SIG-M5 (cell line): Measurements from ENCODE around the gene PLXDC1.

ENCODE experiments used
- DNase-seq: peaks from one replicate; lab custom pipeline; 2025; lab: John Stamatoyannopoulos, UW

The PLXDC1 gene

DNA sequence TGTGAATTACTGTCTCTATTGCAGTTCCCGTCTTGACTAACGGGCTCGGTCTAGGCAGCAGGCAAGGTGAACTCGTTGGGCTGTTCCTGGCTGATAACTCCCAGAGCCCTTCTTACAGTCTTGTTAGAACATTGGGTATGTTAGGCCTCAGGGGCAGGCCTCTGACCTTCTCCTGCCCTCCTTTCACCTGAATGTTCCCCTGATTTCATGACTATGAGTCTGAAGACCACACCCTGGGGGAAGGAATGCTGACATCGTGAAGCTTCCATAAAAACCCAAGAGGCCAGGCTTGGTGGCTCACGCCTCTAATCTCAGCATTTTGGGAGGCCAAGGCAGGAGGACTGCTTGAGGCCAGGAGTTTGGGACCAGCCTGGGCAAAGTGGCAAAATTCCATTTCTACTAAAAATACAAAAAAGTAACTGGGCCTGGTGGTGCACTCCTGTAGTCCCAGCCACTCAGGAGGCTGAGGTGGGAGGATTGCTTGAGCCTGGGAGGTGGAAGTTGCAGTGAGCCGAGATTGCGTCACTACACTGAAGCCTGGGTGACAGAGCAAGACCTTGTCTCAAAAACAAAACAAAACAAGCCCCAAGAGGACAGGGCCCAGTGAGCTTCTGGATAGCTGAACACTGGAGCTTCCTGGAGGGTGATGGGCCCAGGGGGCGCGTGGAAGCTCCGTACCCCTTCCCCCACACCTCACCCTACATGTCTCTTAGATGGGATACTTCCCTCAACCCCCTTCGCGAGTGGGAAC is 136.5 kb downstream of the PLXDC1 start:
- no peak for DNase-seq

DNA sequence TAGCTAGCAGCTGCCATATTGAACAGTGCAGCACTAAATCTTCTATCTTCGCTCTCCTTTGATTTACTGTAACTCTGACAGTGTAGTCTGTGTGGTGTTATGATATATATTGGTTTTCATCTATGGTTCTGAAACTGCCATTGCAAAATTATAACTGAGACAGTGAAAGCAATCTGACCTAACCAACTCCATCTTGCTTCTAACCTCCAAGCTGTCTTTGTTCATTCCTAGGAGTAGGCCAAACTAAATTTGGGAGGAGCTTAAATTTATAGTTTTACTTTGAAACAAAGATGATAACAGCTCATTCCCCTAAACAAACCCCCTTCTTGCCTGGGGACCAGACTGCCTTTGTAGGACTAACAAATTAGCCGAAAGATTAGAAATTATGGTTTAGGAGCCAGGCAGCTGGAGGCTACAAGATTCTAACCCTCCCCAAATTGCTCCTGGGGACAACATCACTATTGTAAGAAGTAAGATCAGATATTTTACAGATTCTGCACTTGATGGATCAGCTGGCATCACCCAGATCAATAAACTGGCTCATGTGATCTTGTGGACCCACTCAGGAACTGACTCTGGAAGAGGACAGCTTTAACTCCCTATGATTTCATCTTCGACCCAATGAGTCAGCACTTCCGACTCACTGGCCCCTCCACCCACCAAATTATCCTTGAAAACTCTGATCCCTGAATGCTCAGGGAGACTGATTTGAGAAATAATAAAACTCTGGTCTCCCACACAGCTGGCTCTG is 137.2 kb downstream of the PLXDC1 start:
- no peak for DNase-seq
